SK-N-SH treated with all-trans-retinoic acid at 6 μM for 48 hours (cell line): ENCODE data around the gene VAV3.

Experiments used
- ATAC-seq: fragments of 200-7000 bp; cut with Tn5 transposase; 3 replicates; pipeline ENCODE4 v1.9.1; 2020; ENCODE audit warnings: mild to moderate bottlenecking, moderate library complexity
- ARNTL ChIP-seq: fragments of 450-650 bp; formaldehyde crosslinking; IDR thresholded peaks from 2 replicates; pipeline ENCODE4 v1.5.0; 2020; ENCODE audit warnings: low read depth, mild to moderate bottlenecking, moderate library complexity, borderline replicate concordance
- BACH2 ChIP-seq: fragments of 250-450 bp; sonication (Bioruptor Pico); IDR thresholded peaks from 2 replicates; pipeline ENCODE4 v1.9.0; 2021; ENCODE audit warnings: mild to moderate bottlenecking, borderline replicate concordance
- CSDC2 ChIP-seq: fragments of 250-450 bp; sonication (Bioruptor Pico); IDR thresholded peaks from 2 replicates; pipeline ENCODE4 v1.5.0; 2020; ENCODE audit warnings: mild to moderate bottlenecking, moderate library complexity
- CSRNP3 ChIP-seq: fragments of 250-450 bp; sonication (Bioruptor Pico); IDR thresholded peaks from 2 replicates; pipeline ENCODE4 v1.5.1; 2021; ENCODE audit warnings: mild to moderate bottlenecking, moderate library complexity
- GLIS3 ChIP-seq: fragments of 250-450 bp; sonication (Bioruptor Pico); IDR thresholded peaks from 2 replicates; pipeline ENCODE4 v1.5.0; 2020; ENCODE audit warnings: mild to moderate bottlenecking, moderate library complexity
- ISL1 ChIP-seq: fragments of 250-450 bp; sonication (Bioruptor Pico); IDR thresholded peaks from 2 replicates; pipeline ENCODE4 v2.1.2; 2022; ENCODE audit warnings: mild to moderate bottlenecking, moderate library complexity
- OSR1 ChIP-seq: fragments of 250-450 bp; sonication (Bioruptor Pico); IDR thresholded peaks from 2 replicates; pipeline ENCODE4 v1.8.0; 2022; ENCODE audit warnings: moderate library complexity, mild to moderate bottlenecking, inconsistent platforms
- PATZ1 ChIP-seq: fragments of 250-450 bp; sonication (Bioruptor Pico); IDR thresholded peaks from 2 replicates; pipeline ENCODE4 v1.8.0; 2020; ENCODE audit warnings: mild to moderate bottlenecking, moderate library complexity, borderline replicate concordance
- POU6F1 ChIP-seq: fragments of 250-450 bp; sonication (Bioruptor Pico); IDR thresholded peaks from 2 replicates; pipeline ENCODE4 v1.8.0; 2021; ENCODE audit warnings: low read depth, mild to moderate bottlenecking, moderate library complexity, borderline replicate concordance
- PPARA ChIP-seq: fragments of 250-450 bp; sonication (Bioruptor Pico); IDR thresholded peaks from 2 replicates; pipeline ENCODE4 v1.5.0; 2020; ENCODE audit warnings: mild to moderate bottlenecking, borderline replicate concordance
- RARB ChIP-seq: fragments of 250-450 bp; sonication (Bioruptor Pico); IDR thresholded peaks from 2 replicates; pipeline ENCODE4 v1.8.0; 2021; ENCODE audit warnings: mild to moderate bottlenecking, moderate library complexity
- SNAI2 ChIP-seq: fragments of 250-450 bp; sonication (Bioruptor Pico); IDR thresholded peaks from 2 replicates; pipeline ENCODE4 v1.5.0; 2020; ENCODE audit warnings: mild to moderate bottlenecking, moderate library complexity
- TCF4 ChIP-seq: fragments of 250-450 bp; sonication (Bioruptor Pico); IDR thresholded peaks from 2 replicates; pipeline ENCODE4 v1.8.0; 2021; ENCODE audit warnings: mild to moderate bottlenecking, moderate library complexity, borderline replicate concordance
- TOX ChIP-seq: fragments of 250-450 bp; sonication (Bioruptor Pico); IDR thresholded peaks from 2 replicates; pipeline ENCODE4 v1.8.0; 2021; ENCODE audit warnings: mild to moderate bottlenecking, moderate library complexity, borderline replicate concordance
- TSHZ2 ChIP-seq: fragments of 250-450 bp; sonication (Bioruptor Pico); IDR thresholded peaks from 2 replicates; pipeline ENCODE4 v1.5.0; 2020; ENCODE audit warnings: mild to moderate bottlenecking, moderate library complexity
- ZC3H10 ChIP-seq: fragments of 250-450 bp; sonication (Bioruptor Pico); IDR thresholded peaks from 2 replicates; pipeline ENCODE4 v1.5.1; 2021; ENCODE audit warnings: mild to moderate bottlenecking, moderate library complexity
- ZFP3 ChIP-seq: fragments of 250-450 bp; sonication (Bioruptor Pico); IDR thresholded peaks from 2 replicates; pipeline ENCODE4 v1.5.0; 2020; ENCODE audit warnings: mild to moderate bottlenecking, moderate library complexity
- ZNF565 ChIP-seq: fragments of 450-650 bp; formaldehyde crosslinking; conservative IDR thresholded peaks from 2 replicates; pipeline ENCODE4 v1.5.0; 2020; ENCODE audit warnings: low read depth, mild to moderate bottlenecking, moderate library complexity
- ZNF70 ChIP-seq: fragments of 450-650 bp; formaldehyde crosslinking; IDR thresholded peaks from 2 replicates; pipeline ENCODE4 v1.5.0; 2020; ENCODE audit warnings: mild to moderate bottlenecking, moderate library complexity
- ZNF8 ChIP-seq: fragments of 450-650 bp; formaldehyde crosslinking; IDR thresholded peaks from 2 replicates; pipeline ENCODE4 v1.5.0; 2020; ENCODE audit warnings: mild to moderate bottlenecking, moderate library complexity

Gene VAV3

GRCh38 chr1:107626073-107626796, 338.7 kb downstream of the VAV3 start:
- no peak for ATAC-seq
- TF ChIP-seq ZNF565 (CRISPR knock-in tag) (no peak), ISL1 (0 out of 2 replicates have a peak, but pooled peaks have one; percentile 39), OSR1 (CRISPR knock-in tag) (no peak), SNAI2 (no peak)

GRCh38 chr1:107625405-107626029, 339.5 kb downstream of the VAV3 start:
- no peak for TF ChIP-seq PPARA
- no peak for TF ChIP-seq ZNF565 (CRISPR knock-in tag)
- no peak for TF ChIP-seq ISL1
- no peak for TF ChIP-seq ZC3H10 (CRISPR knock-in tag)
- no peak for TF ChIP-seq CSRNP3 (CRISPR knock-in tag)
- TF ChIP-seq TSHZ2 (CRISPR knock-in tag): no peak
- no peak for TF ChIP-seq TCF4 (CRISPR knock-in tag)
- no peak for TF ChIP-seq ZNF70 (CRISPR knock-in tag)
- TF ChIP-seq PATZ1 (CRISPR knock-in tag): no peak
- TF ChIP-seq ARNTL (CRISPR knock-in tag): no peak
- TF ChIP-seq ZFP3 (CRISPR knock-in tag): no peak
- TF ChIP-seq OSR1 (CRISPR knock-in tag): no peak
- no peak for ATAC-seq

GRCh38 chr1:107623431-107623830, 341.5 kb downstream of the VAV3 start:
- no peak for TF ChIP-seq PATZ1 (CRISPR knock-in tag)
- TF ChIP-seq SNAI2: no peak
- TF ChIP-seq TOX (CRISPR knock-in tag): no peak
- no peak for TF ChIP-seq ZNF8 (CRISPR knock-in tag)
- TF ChIP-seq ISL1: no peak
- no peak for TF ChIP-seq BACH2 (CRISPR knock-in tag)
- TF ChIP-seq TCF4 (CRISPR knock-in tag): no peak
- no peak for TF ChIP-seq ZNF70 (CRISPR knock-in tag)
- TF ChIP-seq POU6F1 (CRISPR knock-in tag): no peak
- TF ChIP-seq ZFP3 (CRISPR knock-in tag): no peak
- TF ChIP-seq CSDC2 (CRISPR knock-in tag): no peak
- TF ChIP-seq GLIS3 (CRISPR knock-in tag): no peak
- no peak for TF ChIP-seq RARB
- no peak for TF ChIP-seq PPARA
- no peak for TF ChIP-seq TSHZ2 (CRISPR knock-in tag)
- TF ChIP-seq OSR1 (CRISPR knock-in tag): no peak
- no peak for ATAC-seq
